HUES64 (cell line): Measurements from ENCODE around the gene PNMA8A.
"Not testable (repeated sequence)": the region's sequence is repeated elsewhere in the genome, so short reads cannot be mapped to it uniquely, and the experiment has no call there.

Source experiments
- H3K27ac ChIP-seq: 2 replicates; pipeline ENCODE4 v1.7.0; 2013; ENCODE audit warnings: low read depth, low read length, inconsistent platforms
- H3K27me3 ChIP-seq: 2 replicates; pipeline ENCODE4 v1.6.1; 2013; ENCODE audit warnings: mild to moderate bottlenecking, low read length; ENCODE audit not compliant: insufficient read depth
- H3K36me3 ChIP-seq: 2 replicates; pipeline ENCODE4 v1.6.1; 2013; ENCODE audit warnings: mild to moderate bottlenecking, low read length; ENCODE audit not compliant: insufficient read depth
- H3K4me1 ChIP-seq: 2 replicates; pipeline ENCODE4 v1.6.1; 2013; ENCODE audit warnings: mild to moderate bottlenecking, low read length, moderate library complexity; ENCODE audit not compliant: insufficient read depth
- H3K4me3 ChIP-seq: 2 replicates; pipeline ENCODE4 v1.5.1; 2013; ENCODE audit warnings: mild to moderate bottlenecking, low read length, moderate library complexity
- H3K9ac ChIP-seq: 2 replicates; pipeline ENCODE4 v1.6.1; 2013; ENCODE audit warnings: mild to moderate bottlenecking, low read depth, low read length
- H3K9me3 ChIP-seq: 2 replicates; pipeline ENCODE4 v1.6.1; 2013; ENCODE audit warnings: low read depth, low read length; ENCODE audit not compliant: insufficient read depth
- WGBS: fragments of 150-250, 120-280 bp; methylation state at CpG from one replicate; pipeline ENCODE4 v1.1.7; 2013; ENCODE audit warnings: missing lambda C conversion rate; 5-methylcytosine and 5-hydroxymethylcytosine counted together

Gene PNMA8A

GRCh38 chr19:46502891-46503290, 31.5 kb upstream of the PNMA8A start:
- Histone ChIP-seq H3K27ac (no peak overlapping the region), H3K36me3 (no peaks in the 10 kb centered on the region), H3K9me3 (no peaks in the 10 kb centered on the region), H3K9ac (no peak overlapping the region), H3K4me3 (no peak overlapping the region), H3K4me1 (no peaks in the 10 kb centered on the region), H3K27me3 (no peaks in the 10 kb centered on the region)
- 92% methylated on average over 5 of the region's 5 CpGs for WGBS

- peaks cover 8% of the 10 kb centered on the region; the same call in 1 of the 2 replicates for H3K4me1 ChIP-seq
- no peak overlapping the region for H3K27ac ChIP-seq
- WGBS, result 68% methylated on average over 4 of the region's 4 CpGs
- H3K9ac ChIP-seq, result no peak overlapping the region
- H3K4me3 ChIP-seq, result no peak overlapping the region
- H3K36me3 ChIP-seq, result no peaks in the 10 kb centered on the region
- H3K9me3 ChIP-seq, result no peaks in the 10 kb centered on the region
- H3K27me3 ChIP-seq, result peaks cover 10% of the 10 kb centered on the region
Observed at GRCh38 chr19:46499692-46500091, 28.3 kb upstream of the PNMA8A start.

- Histone ChIP-seq H3K27ac (no peak overlapping the region), H3K4me1 (peaks cover 8% of the 10 kb centered on the region; the same call in 1 of the 2 replicates)
Observed at GRCh38 chr19:46497773-46498172, 26.4 kb upstream of the PNMA8A start.

GRCh38 chr19:46496886-46497285, 25.5 kb upstream of the PNMA8A start:
- not testable (repeated sequence) for H3K4me3 ChIP-seq, H3K36me3 ChIP-seq, H3K9me3 ChIP-seq, H3K9ac ChIP-seq, H3K27ac ChIP-seq
- peaks cover 38% of the 10 kb centered on the region for H3K27me3 ChIP-seq
- 88% methylated on average over 4 of the region's 4 CpGs for WGBS
- peaks cover 12% of the 10 kb centered on the region for H3K4me1 ChIP-seq

More at GRCh38 chr19:46497773-46498172, 26.4 kb upstream of the PNMA8A start:
- Histone ChIP-seq H3K4me3 (no peak overlapping the region), H3K36me3 (no peaks in the 10 kb centered on the region), H3K9me3 (no peaks in the 10 kb centered on the region), H3K27me3 (peaks cover 29% of the 10 kb centered on the region), H3K9ac (no peak overlapping the region)
- 94% methylated on average over 7 of the region's 8 CpGs for WGBS

- Histone ChIP-seq H3K36me3 (no peaks in the 10 kb centered on the region), H3K9me3 (no peaks in the 10 kb centered on the region), H3K27ac (no peak overlapping the region), H3K9ac (no peak overlapping the region), H3K4me3 (no peak overlapping the region), H3K27me3 (peaks cover 44% of the 10 kb centered on the region), H3K4me1 (peaks cover 12% of the 10 kb centered on the region)
- 86% methylated on average over 6 of the region's 6 CpGs for WGBS
Observed at GRCh38 chr19:46496304-46496703, 24.9 kb upstream of the PNMA8A start.

GRCh38 chr19:46495786-46496099, 24.4 kb upstream of the PNMA8A start, which contains the start of gene PNMA8B:
TSS of gene PNMA8B (minus strand) at chr19:46495867. CDS start at chr19:46495465, 402 bp downstream.
- H3K27ac ChIP-seq, result no peak within 1 kb of the TSS
- H3K4me1 ChIP-seq, result peaks cover 12% of the 10 kb centered on the region
- no peaks in the 10 kb centered on the region for H3K9me3 ChIP-seq
- H3K27me3 ChIP-seq, result peaks cover 49% of the 10 kb centered on the region
- no peaks in the 10 kb centered on the region for H3K36me3 ChIP-seq
- H3K9ac ChIP-seq, result no peak within 1 kb of the TSS
- peak within 1 kb of the TSS; percentile 59 for H3K4me3 ChIP-seq
- WGBS, result 1% methylated on average over 29 of the region's 29 CpGs

- H3K9ac ChIP-seq, result no peak overlapping the region
- no peaks in the 10 kb centered on the region for H3K36me3 ChIP-seq
- peaks cover 55% of the 10 kb centered on the region for H3K27me3 ChIP-seq
- peak overlapping the region; percentile 59 for H3K4me3 ChIP-seq
- 61% methylated on average over 49 of the region's 49 CpGs for WGBS
- peaks cover 12% of the 10 kb centered on the region for H3K4me1 ChIP-seq
- H3K9me3 ChIP-seq, result no peaks in the 10 kb centered on the region
- no peak overlapping the region for H3K27ac ChIP-seq
Observed at GRCh38 chr19:46494941-46495785, 23.8 kb upstream of the PNMA8A start.

GRCh38 chr19:46494146-46494940, 23.0 kb upstream of the PNMA8A start:
- H3K9me3 ChIP-seq, result no peaks in the 10 kb centered on the region
- peaks cover 12% of the 10 kb centered on the region for H3K4me1 ChIP-seq
- no peaks in the 10 kb centered on the region for H3K36me3 ChIP-seq
- no peak overlapping the region for H3K27ac ChIP-seq
- peak overlapping the region; percentile 45 for H3K4me3 ChIP-seq
- no peak overlapping the region for H3K9ac ChIP-seq
- peaks cover 63% of the 10 kb centered on the region for H3K27me3 ChIP-seq
- WGBS, result 93% methylated on average over 67 of the region's 67 CpGs

GRCh38 chr19:46493236-46494145, 22.1 kb upstream of the PNMA8A start:
- 21% methylated on average over 92 of the region's 92 CpGs for WGBS
- no peak overlapping the region for H3K27ac ChIP-seq
- H3K4me1 ChIP-seq, result peaks cover 12% of the 10 kb centered on the region
- H3K9me3 ChIP-seq, result no peaks in the 10 kb centered on the region
- H3K4me3 ChIP-seq, result peak overlapping the region; percentile 45
- H3K27me3 ChIP-seq, result peaks cover 71% of the 10 kb centered on the region
- no peaks in the 10 kb centered on the region for H3K36me3 ChIP-seq
- peak overlapping the region; percentile 54 for H3K9ac ChIP-seq

- Histone ChIP-seq H3K4me1 (peaks cover 12% of the 10 kb centered on the region), H3K4me3 (peak overlapping the region; percentile 45), H3K36me3 (no peaks in the 10 kb centered on the region), H3K27ac (no peak overlapping the region), H3K9ac (peak overlapping the region; percentile 54), H3K27me3 (peaks cover 78% of the 10 kb centered on the region), H3K9me3 (no peaks in the 10 kb centered on the region)
- 20% methylated on average over 17 of the region's 17 CpGs for WGBS
Observed at GRCh38 chr19:46492841-46493235, 21.5 kb upstream of the PNMA8A start.
